Endothelial cell of umbilical vein (primary cell): Measurements from ENCODE around the gene ALOXE3. TPM values are rescaled to one million over a fixed set of nuclear protein-coding genes. Genes with fewer than 3 reads are reported as not detected.

ENCODE experiments used
- BruUV-seq: library from RNA; stranded (reverse); fragments of 400-500 nt; replicated peaks from 2 replicates; lab custom pipeline; 2021; lab: Mats Ljungman, UMichigan
- CTCF ChIA-PET: fragments of 300-600, 350-600 bp; sonication (Branson Sonifier 250); formaldehyde crosslinking; loops from one replicate; lab custom pipeline; 2021; ENCODE audit warnings: antibody characterized with exemption, inconsistent platforms; lab: Charles Lee
- POLR2A ChIA-PET: fragments of 300-600, 350-600 bp; sonication (Branson Sonifier 250); formaldehyde crosslinking; loops from one replicate; lab custom pipeline; 2021; ENCODE audit warnings: antibody characterized with exemption, inconsistent platforms; lab: Charles Lee
- DNase-seq: peaks from one replicate; pipeline ENCODE4 v3.0.0-alpha.2; 2011; ENCODE audit warnings: low read depth, low spot score
- FAIRE-seq: peaks from 2 replicates; lab custom pipeline; 2011; peaks lifted over from hg19 to GRCh38; lab: Jason Lieb, UNC
- H2AFZ ChIP-seq: 2 replicates; pipeline ENCODE4 v1.6.0; 2012; ENCODE audit warnings: low read depth, low read length, control low read depth, inconsistent platforms
- H3K27ac ChIP-seq: 2 replicates; pipeline ENCODE4 v1.5.1; 2011; ENCODE audit warnings: low read depth, mild to moderate bottlenecking, control low read depth, low read length, moderate library complexity; ENCODE audit not compliant: insufficient read depth
- H3K27me3 ChIP-seq, 2 experiments: 2 replicates each; pipeline versions ENCODE4 v1.6.0 to v1.6.1; 2011; ENCODE audit warnings: low read length in 2 of 2, mixed read lengths in 1 of 2; ENCODE audit not compliant: control insufficient read depth in 2 of 2, insufficient read depth in 2 of 2
- H3K36me3 ChIP-seq, 2 experiments: 2 replicates in 1 of 2; 3 replicates in 1 of 2; pipeline ENCODE4 v1.5.1; 2011; ENCODE audit warnings: low read length in 2 of 2, mild to moderate bottlenecking in 1 of 2, moderate library complexity in 1 of 2; ENCODE audit not compliant: control insufficient read depth in 2 of 2, insufficient read depth in 2 of 2; ENCODE audit errors: extremely low read depth in 1 of 2
- H3K4me1 ChIP-seq: 3 replicates; pipeline ENCODE4 v1.5.1; 2011; ENCODE audit warnings: mild to moderate bottlenecking, low read length; ENCODE audit not compliant: control insufficient read depth, insufficient read depth; ENCODE audit errors: extremely low read depth
- H3K4me2 ChIP-seq: 2 replicates; pipeline ENCODE4 v1.6.1; 2011; ENCODE audit warnings: low read length, control low read depth, mixed read lengths; ENCODE audit not compliant: insufficient read depth
- H3K4me3 ChIP-seq, 3 experiments: fragments of 200-600 bp in 1 of 3; sonication (generic), shearing (Covaris generic) in 1 of 3; replicated peaks in 1 of 3; 2 replicates each; pipeline ENCODE4 v1.5.1; 2011 to 2016; ENCODE audit warnings: control low read depth in 3 of 3, low read length in 3 of 3, mild to moderate bottlenecking in 2 of 3, inconsistent platforms in 1 of 3, low read depth in 1 of 3, moderate library complexity in 1 of 3; ENCODE audit not compliant: insufficient read depth in 1 of 3
- H3K79me2 ChIP-seq: 2 replicates; pipeline ENCODE4 v1.6.0; 2012; ENCODE audit warnings: low read length, inconsistent platforms; ENCODE audit not compliant: control insufficient read depth, insufficient read depth
- H3K9ac ChIP-seq: replicated peaks from 2 replicates; pipeline ENCODE3; 2011; ENCODE audit warnings: low read length, control low read depth; ENCODE audit not compliant: insufficient read depth; ENCODE audit errors: extremely low read depth
- H3K9me1 ChIP-seq: replicated peaks from 3 replicates; pipeline ENCODE4 v1.6.0; 2011; ENCODE audit warnings: mild to moderate bottlenecking, low read length; ENCODE audit not compliant: control insufficient read depth, insufficient read depth; ENCODE audit errors: extremely low read depth
- H3K9me3 ChIP-seq: replicated peaks from 2 replicates; pipeline ENCODE4 v1.5.1; 2012; ENCODE audit warnings: low read length, inconsistent platforms; ENCODE audit not compliant: control insufficient read depth, insufficient read depth
- H4K20me1 ChIP-seq: replicated peaks from 2 replicates; pipeline ENCODE3; 2011; ENCODE audit warnings: mild to moderate bottlenecking, low read length; ENCODE audit not compliant: control insufficient read depth, insufficient read depth; ENCODE audit errors: extremely low read depth
- CTCF ChIP-seq, 2 donors: IDR thresholded peaks; 1 replicate in 1 of 2; 2 replicates in 1 of 2; pipeline ENCODE4 v1.5.1; 2011; ENCODE audit warnings: low read length in 2 of 2, mild to moderate bottlenecking in 2 of 2, moderate library complexity in 2 of 2, control low read depth in 1 of 2, inconsistent platforms in 1 of 2, low read depth in 1 of 2; ENCODE audit not compliant: insufficient read depth in 1 of 2; ENCODE audit errors: extremely low read depth in 1 of 2
- EZH2 ChIP-seq: IDR thresholded peaks from 2 replicates; pipeline ENCODE4 v1.6.1; 2012; ENCODE audit warnings: borderline replicate concordance, low read depth, mild to moderate bottlenecking, moderate library complexity, low read length, inconsistent platforms; ENCODE audit not compliant: severe bottlenecking
- FOS ChIP-seq: IDR thresholded peaks from 2 replicates; pipeline ENCODE4 v1.6.1; 2011; ENCODE audit warnings: mild to moderate bottlenecking, low read length, moderate library complexity, borderline replicate concordance; ENCODE audit not compliant: insufficient read depth
- GATA2 ChIP-seq: IDR thresholded peaks from 2 replicates; pipeline ENCODE4 v1.7.0; 2011; ENCODE audit warnings: low read depth, mild to moderate bottlenecking, moderate library complexity, mixed read lengths, low read length; ENCODE audit not compliant: insufficient read length, insufficient read depth
- JUN ChIP-seq: IDR thresholded peaks from 2 replicates; pipeline ENCODE4 v1.6.1; 2011; ENCODE audit warnings: borderline replicate concordance, low read depth; ENCODE audit not compliant: insufficient read length, insufficient read depth
- MAX ChIP-seq: IDR thresholded peaks from 2 replicates; pipeline ENCODE4 v1.6.1; 2011; ENCODE audit not compliant: insufficient read depth, insufficient read length
- MYC ChIP-seq: IDR thresholded peaks from one replicate; pipeline ENCODE4 v1.6.1; 2011; ENCODE audit warnings: mild to moderate bottlenecking, low read depth, low read length
- POLR2A ChIP-seq: IDR thresholded peaks from 2 replicates; pipeline ENCODE4 v1.6.1; 2012; ENCODE audit warnings: low read depth, mild to moderate bottlenecking, control low read depth, low read length
- POLR2AphosphoS5 ChIP-seq: IDR thresholded peaks from 2 replicates; pipeline ENCODE4 v1.6.1; 2012; ENCODE audit warnings: low read depth, mild to moderate bottlenecking, control low read depth, low read length, moderate library complexity; ENCODE audit not compliant: insufficient read depth
- dilution Hi-C: fragments of 300-500 bp; cut with MboI; formaldehyde crosslinking; loops from one replicate; pipeline ENCODE4 v1.15.0; 2019; ENCODE audit warnings: low sequenced_read_pairs; ENCODE audit not compliant: extremely low pct_ligation_motif_present
- intact Hi-C: fragments of 100-400 bp; cut with micrococcal nuclease; formaldehyde crosslinking; loops from one replicate; pipeline ENCODE4 v1.10.0; 2022
- polyA plus RNA-seq, 4 experiments: library from polyadenylated mRNA; depleted of rRNA in 3 of 4; stranded (reverse) in 3 of 4; unstranded in 1 of 4; fragments of >200 nt; gene quantifications; 2 replicates each; pipeline versions ENCODE4 v1.2.1 to v1.2.3, GENCODE V29; 2011 to 2012; ENCODE audit warnings: missing spikeins in 1 of 4
- total RNA-seq: library from RNA; stranded (reverse); gene quantifications from 2 replicates; pipeline ENCODE4 v1.2.3, GENCODE V29; 2021

Gene ALOXE3
- total and polyA plus RNA-seq, 2 donors (not counting 3 experiments of a cell fraction or from before 2014, with no cell fraction given), result 0.01 TPM; not detected in 1

GRCh38 chr17:8160741-8161221 lies 42.5 kb upstream of the ALOXE3 start:
- Histone ChIP-seq H3K9ac (no peak overlapping the region), H3K4me2 (no peak overlapping the region), H3K4me1 (peaks cover 26% of the 10 kb centered on the region), H3K79me2 (peaks cover 20% of the 10 kb centered on the region), H3K27me3 (no peaks in the 10 kb centered on the region), H3K9me1 (no peaks in the 10 kb centered on the region), H3K4me3 (no peak overlapping the region), H3K27ac (no peak overlapping the region), H3K9me3 (no peaks in the 10 kb centered on the region), H2AFZ (no peak overlapping the region), H4K20me1 (no peaks in the 10 kb centered on the region), H3K36me3 (peaks cover 2 to 7% of the 10 kb centered on the region in 2 experiments)
- intact Hi-C loops, result no loop called here
- BruUV-seq, result TSS peak; percentile 27
- no peak for TF ChIP-seq CTCF (IDR thresholded peaks at IDR 0.05; ENCODE audit: extremely low read depth in 1 of 2, insufficient read depth in 1 of 2, low read depth in 1 of 2, low read length in 2 of 2)
- TF ChIP-seq EZH2, result no peak
- TF ChIP-seq POLR2AphosphoS5, result no peak
- no peak for TF ChIP-seq MAX
- no peak for TF ChIP-seq FOS
- no peak for TF ChIP-seq MYC
- TF ChIP-seq GATA2, result no peak
- TF ChIP-seq POLR2A, result no peak
- TF ChIP-seq JUN, result no peak
- POLR2A ChIA-PET, result interaction anchor here (0.7 to 2.2 kb wide), 2 partner anchors 12 to 49 kb away, joined by 8 read pairs; partner anchors contain the start of gene AURKB
- no peak for DNase-seq
- FAIRE-seq, result no peak
- CTCF ChIA-PET, result interaction anchor here (0.9 to 6.3 kb wide), 3 partner anchors 10 to 28 kb away, joined by 3 to 72 read pairs (median 4); no protein-coding TSS in a partner anchor
- dilution Hi-C loops, result no loop called here
